GM19351 (cell line): ENCODE data around the gene CTTN.

Experiments
- ATAC-seq: cut with Tn5 transposase; IDR thresholded peaks from one replicate; pipeline ENCODE4 v1.9.1; 2021; ENCODE audit warnings: mild to moderate bottlenecking, moderate library complexity; ENCODE audit not compliant: unreplicated experiment

Gene CTTN

DNA sequence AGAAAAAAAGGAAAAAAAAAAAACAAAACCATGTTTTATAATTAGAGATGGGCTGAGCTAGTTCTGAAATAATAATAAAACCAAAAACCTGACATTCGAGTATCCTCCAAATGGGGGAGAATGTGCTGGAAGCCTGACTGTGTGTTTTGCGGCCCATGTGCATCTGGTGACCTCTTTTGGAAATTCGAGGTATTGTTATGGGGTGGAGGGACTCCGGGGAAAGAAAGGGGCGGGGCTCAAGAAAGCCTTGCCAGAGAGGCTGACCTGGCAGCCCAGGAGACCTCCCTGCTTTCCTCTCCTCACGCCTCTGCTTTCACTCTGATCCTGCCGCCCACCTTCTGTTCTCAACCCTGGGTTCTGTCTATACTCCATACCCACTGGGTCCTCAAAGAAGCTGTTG, 72.9 kb downstream of the CTTN start:
- peak; percentile 52 for ATAC-seq

DNA sequence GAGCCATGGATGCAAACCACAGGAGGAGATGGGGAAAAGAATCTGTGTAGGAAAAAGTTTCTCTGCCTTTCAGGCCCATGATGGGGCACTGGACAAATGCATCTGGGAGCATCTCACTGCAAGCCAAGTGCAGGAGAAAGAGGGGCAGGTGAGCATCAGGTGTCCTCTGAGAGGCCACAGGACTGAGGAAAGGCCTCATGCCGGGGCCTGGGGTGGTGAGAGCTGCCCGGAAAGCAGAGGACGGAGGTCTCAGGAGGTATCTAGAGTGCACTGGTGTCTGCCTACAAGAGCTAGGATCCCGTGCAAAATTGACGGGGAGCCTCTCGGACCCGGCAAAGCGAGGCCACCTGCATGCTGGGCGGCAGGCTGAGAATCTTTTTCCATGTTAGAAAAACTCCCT, 73.9 kb downstream of the CTTN start:
- no peak for ATAC-seq

DNA sequence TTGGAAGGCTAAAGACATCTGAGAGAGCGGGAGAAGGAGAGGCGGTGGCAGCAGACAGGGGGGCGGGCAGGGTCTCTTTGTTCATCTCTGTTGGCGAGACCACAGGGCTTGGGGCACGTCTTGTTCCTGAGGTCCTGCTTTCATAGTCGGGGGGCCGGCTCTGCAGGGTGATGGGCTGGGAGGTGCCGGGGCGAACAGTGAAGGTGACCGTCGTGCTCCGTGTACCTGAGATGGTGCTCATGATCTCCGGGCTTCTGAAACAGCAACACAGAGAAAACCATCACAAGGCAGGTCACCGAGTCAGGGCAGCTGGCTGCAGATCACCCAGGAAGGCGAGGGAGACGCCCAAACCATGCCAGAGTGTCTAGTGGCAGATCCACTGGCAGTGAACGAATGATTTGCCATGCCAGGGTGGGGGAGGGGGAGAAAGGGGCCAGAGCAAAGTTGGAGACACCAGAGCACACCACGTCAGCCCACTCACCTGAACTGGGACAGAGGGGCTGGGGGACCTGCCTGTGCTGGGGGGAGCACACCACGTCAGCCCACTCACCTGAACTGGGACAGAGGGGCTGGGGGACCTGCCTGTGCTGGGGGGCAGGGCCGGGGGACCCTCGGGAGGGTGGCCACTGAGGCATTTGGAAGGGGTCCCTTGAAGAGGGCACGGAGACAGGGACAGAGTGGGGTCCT, 75.0 kb downstream of the CTTN start:
- ATAC-seq, result no peak

DNA sequence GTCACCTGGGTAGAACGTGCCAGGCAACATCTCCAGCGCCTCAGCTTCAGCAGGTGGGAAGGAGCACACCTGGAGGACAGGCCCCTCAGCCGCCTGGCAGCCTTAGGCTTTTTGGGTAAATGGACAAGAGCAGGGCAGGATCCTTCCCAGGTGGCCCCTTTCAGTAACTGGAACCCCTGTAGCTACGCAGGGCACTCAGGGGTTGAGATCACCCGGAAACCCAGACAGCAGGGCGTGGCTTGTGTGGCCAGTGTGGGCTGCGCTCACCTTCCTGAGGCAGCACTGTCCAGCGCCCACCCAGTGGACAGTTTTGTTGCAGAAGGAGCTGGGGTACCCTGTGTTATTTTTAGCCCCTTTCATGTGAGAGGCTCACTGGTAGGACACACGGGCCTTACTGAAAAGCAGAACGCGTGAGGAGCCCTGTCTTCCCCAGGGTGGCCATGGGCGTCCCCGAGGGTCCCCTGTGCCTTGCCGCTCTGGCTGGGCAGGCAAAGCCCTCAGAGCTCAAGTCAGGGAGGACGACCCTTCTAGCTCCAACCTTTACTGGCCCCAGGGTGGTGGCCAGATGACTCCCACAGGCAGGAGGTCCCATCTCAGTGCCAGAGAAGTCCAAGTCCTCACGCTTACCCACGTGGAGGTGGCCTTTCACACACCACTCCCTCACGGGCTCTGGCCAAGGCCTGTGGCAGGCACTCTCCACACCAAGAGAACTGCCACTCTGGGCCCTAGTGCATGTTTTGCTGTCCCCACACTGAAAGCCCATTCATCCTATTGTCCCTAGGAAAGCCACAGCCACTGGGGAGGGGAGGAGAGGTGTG, 75.8 kb downstream of the CTTN start:
- no peak for ATAC-seq

DNA sequence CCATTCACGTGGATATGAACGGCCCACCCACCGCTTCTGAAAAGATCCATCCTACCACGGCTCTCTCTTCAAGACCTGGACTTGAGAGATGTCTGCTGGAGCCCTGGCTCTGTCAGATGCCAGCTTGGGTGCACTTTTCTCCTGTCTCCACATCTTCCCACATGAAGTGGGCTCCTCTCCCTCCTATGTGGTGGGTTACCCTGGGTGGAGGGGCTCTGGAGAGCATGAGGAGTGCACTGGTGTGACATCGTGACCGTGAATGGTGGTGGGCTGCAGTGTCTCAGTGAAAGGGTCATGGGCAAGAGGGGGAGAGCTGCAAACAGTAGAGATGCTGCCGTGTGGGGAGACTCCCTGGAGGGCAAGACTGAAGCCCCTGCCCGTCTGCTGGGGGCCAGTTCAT, 76.4 kb downstream of the CTTN start:
- no peak for ATAC-seq

DNA sequence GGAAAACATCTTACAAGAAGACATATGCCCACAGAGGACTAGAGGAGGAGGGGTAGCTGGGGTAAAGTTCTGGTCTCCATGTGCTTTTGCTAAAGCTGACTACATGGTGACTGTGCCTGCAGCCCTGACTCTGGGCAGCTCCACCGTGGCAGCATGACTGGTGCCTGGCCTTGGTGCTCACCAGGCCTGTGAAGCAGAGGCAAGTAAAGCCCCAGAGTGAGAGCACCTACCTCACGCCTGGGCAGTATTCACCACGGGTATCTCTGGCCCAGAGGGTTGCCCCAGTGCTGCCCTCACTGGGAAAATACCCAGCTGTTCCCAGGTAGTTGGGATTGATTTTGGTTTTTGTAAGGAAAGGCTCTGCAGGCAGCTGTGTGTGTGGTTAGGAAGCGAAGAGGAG, 78.3 kb downstream of the CTTN start:
- no peak for ATAC-seq

DNA sequence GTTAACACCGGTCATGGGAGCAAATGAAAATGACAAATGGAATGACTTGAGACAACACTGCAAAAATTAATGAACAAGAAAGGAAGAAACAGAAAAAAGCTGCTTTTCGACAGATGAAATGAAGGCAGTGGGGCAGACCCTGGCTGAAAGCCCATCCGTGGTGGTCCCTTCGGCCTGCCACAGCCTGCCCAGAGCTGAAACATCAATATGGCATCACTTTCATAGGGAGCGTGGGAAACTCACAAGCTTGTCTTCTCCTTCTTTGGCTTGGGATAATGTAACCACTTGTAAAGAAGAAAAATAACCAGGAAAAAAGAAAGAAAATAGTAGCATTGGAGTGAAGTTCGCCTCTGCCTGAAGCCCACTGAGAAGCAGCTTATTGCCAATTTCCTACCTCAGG, 78.8 kb downstream of the CTTN start:
- ATAC-seq, result no peak

DNA sequence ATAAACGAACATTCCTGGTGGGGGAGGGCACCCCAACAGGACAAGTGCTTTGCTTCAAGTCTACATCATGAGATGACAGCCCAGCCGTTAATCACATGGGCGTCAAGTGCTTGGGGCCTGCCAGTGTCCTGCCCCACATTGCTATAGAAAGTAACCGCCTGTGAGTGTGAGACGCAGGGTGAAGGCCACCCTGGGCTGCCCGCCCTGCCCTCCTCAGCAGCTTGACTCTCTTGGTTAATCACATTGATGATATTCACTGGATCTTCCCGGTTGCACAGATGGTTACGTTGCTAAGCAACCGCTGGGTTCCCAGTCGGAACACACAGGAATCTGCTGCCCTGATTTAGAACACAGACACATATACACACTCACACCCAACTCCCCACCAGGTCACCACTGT, 79.3 kb downstream of the CTTN start:
- no peak for ATAC-seq

DNA sequence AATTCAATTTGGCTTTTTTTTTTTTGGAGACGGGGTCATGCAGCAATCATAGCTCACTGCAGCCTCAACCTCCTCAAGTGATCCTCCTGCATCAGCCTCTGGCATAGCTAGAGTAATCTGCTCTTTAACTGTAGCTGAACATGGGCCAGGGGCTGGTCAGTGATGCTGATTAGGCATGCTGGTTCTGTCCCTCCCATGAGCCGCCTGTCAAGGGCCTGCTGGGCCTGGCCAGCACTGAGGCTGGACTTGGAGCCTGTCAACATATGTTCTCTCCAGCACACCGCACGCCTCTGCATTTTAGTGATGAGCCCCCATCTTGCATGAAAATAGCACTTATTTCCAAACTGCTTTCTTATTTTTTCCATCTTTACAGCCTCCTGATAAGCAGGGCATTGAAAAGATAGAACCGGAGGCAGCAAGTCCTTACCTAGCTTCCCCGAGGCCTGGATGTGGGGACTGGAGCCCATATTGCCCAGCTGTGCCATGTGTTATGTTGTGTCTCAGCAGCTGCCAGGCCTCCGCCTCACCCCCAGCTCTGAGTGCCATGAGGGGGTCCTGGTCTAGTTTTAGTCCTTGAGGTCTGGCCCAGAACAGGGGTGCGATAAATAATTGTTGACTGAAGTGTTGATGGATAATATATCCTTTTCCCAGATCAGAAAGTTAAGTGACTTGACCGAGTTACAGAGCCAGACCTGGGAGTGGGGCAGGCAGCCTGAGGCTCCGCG, 80.0 kb downstream of the CTTN start:
- no peak for ATAC-seq

DNA sequence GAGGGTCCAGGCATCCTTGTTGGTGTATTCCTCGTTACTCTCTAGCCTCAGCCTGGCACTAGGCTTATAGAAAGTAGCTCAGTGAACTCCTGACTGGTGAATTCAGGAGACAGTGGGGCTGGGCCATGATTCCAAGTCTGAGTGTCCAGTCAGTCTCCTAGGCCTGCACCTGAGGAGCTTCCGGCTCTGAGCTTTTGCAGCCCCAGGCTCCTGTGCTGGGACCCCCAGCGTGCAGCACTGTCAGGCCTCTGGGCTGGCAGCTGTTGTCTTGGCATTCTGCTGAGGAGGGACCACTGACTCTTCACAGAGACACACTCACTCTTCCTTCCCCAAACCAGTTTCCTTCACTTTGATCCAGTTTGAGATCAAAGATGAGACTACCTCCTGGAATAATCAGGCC, 82.4 kb downstream of the CTTN start:
- no peak for ATAC-seq

DNA sequence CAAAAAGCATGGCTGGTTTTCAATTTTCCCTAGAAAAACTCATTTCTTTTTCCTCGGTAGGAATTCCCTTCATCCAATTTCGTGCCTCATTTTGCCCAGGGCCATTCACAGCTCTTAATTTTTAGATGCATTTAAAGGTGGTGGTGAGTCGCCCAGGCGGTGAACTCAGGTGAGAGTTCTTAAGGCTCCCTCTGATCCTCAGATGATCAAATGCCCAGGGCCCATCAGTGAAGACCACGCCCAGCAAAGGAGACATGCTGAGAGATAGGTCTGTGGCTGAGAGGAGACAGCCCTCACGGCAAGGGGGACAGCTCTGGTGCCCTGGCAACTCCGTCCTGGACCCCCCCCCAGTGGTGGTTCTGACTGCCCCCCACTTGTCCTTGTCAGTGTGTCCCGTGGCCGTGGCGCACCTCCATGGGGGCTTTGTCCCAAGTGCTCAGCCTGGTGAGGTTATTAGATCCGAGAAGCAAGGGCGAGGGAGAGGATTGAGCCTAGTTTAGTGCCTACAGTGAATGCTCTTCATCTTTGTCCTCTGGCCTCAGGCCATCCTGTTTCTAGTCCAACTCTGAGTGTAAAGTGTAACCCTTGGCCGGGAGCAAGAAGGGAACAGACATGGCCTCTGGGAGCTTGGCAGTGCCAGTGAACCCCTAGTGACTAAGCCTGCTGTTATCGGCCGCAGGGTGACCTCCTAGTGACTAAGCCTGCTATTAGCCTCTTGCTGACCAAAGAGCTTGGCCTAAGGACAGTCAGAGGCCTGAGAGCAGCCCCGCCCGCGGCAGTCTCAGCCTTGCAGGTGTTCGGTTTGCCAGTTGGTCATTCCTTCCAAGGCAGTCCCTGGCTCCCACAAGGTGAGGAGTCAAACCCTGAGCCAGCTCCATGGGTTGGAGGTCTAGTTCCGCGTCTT, 83.5 kb downstream of the CTTN start:
- ATAC-seq, result no peak

DNA sequence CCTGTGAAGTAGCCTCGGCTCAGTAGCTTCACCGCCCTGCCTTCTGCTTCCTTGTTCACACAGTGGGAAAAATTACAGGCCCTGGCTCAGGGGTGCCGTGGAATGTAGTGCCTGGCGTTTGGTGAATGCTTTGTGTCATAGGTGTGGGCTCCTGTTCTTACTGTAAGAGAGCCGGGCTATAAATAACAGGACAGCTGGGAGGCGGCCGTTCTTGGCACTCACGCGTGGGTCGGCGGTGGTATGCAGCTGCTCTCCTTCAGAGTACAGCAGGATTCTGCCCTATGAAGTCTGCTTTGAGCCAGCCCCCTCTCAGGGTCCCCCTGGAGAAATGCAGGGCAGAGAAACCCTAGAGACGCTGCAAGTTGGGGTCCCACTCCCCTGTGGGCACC, 84.2 kb downstream of the CTTN start:
- no peak for ATAC-seq

DNA sequence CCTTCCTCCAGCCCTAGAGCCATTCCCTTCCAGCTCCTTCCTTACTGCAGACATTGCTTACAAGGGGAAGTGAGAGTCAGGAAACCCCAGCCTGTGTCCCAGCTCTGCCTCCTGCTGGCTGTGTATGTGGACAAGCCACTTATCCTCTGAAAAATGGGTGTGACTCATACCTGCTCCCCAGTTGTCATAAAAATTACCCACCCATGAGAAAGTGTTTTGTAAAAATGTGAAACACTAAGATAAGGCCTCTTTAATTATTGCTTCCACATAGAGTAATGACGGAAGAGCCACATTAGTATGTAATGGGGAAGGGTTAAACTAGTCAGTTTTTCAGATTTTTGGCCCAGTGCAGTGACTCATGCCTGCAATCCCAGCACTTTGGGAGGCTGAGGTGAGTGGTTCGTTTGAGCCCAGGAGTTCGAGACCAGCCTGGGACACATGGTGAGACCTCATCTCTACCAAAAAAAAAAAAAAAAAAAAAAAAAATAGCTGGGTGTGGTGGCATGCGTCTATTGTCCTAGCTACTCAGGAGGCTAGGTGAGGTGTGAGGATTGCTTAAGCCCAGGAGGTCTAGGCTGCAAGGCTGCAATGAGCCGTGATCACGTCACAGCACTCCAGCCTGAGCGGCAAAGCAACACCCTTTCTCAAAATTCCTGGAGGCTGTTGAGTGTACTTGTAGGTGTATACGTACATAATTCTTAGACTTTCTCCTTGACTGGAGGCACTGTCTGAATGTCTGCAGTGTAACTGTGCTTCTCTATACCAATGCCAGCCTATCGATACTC, 84.9 kb downstream of the CTTN start:
- ATAC-seq, result no peak

DNA sequence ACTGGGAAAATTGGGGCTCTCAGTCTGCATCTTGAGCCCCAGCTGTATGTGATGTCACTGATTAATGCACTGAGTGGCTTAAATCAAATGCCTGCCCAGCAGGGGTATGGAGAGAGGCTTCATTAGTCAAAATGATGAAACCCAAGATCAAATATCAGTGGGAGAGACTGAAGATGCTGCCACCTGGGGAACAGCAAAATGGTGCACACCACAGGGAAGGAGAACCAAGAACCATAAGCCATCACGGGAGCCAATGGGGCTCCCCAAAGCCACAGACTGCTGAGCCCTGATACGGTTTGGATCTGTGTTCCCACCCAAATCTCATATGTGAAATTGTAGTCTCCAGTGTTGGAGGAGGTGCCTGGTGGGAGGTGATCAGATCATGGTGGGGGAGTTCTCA, 85.6 kb downstream of the CTTN start:
- no peak for ATAC-seq

DNA sequence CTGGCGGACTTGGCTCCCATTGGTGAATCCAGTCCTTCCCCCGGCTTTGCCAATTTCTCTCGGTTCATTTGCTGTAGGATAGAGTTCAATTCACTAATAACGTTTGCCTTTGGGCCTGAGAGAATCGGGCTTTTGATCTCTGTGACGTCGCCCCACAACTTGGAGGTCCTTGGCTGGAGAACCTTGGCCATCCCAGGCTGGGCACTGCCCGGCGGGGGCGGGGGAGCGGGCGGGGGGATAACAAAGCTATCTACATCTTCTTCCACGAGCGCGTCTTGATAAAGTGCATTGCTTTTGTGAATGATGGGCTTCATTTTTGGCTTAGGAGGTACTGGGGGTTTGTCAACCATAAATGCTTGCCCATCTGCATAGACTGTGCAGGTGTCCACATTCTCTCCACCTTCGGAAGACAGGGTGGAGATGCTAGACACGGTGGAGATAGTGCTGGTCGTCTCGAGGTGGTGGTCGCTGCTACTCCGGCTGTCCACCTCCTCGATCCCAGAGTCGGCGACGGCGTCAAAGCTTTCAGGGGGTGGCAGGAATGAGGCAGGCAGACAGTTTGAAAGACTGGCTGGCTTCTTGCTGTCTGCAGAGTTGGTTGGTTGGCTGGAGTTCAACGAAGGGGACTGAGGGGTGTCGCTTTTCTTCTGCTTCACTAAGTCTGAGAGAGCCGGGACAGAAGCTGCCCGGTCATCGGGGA, 87.1 kb downstream of the CTTN start:
- no peak for ATAC-seq

DNA sequence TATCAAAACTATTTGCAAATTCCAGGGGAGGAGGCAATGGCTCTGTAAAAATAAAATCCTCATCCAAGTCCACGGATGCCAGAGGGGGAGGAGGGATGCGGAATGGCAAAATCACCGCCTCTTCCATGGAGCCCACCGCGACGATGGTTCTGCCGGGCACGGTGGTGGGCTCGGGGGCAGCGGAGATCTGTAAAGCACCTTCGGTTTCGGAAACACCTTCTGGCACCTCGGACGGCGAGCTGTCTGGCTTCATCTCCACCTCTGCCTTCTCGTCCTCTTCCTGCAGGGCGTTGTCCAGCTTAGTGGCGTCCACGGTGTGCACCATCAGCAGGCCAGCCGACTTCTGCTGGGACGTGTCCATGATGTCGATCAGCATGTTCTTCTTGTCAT, 87.7 kb downstream of the CTTN start:
- no peak for ATAC-seq
